GM18858 (cell line): ENCODE measurements around the gene SORT1.

Source experiments
- ATAC-seq: cut with Tn5 transposase; IDR thresholded peaks from one replicate; pipeline ENCODE4 v1.9.1; 2021; ENCODE audit not compliant: unreplicated experiment

SORT1 gene

GRCh38 chr1:109263597-109264378 lies 133.9 kb downstream of the SORT1 start:
- ATAC-seq = peak; percentile 47

DNA sequence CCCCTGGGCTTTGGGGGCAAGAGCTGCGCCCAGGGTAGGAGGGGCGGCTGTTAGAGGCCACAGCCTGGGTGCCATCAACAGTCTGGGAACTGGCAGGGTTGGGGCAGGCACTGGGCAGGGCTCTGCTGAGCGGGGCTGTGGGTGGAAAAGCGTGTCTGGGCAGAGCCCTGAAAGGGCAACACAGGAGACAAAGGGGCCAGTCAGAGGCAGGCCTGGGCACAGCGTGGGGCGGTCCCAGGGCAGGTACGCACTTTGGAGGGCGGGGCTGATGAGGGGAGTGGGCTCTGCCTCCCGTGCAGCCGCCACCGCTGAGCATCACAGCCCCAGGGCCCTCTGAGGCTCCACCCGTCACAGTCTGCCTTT lies 134.5 kb downstream of the SORT1 start:
- ATAC-seq = no peak

GRCh38 chr1:109262231-109263055 lies 135.3 kb downstream of the SORT1 start:
- ATAC-seq = no peak

GRCh38 chr1:109261578-109261977 lies 136.1 kb downstream of the SORT1 start:
- no peak for ATAC-seq

GRCh38 chr1:109261006-109261405 lies 136.7 kb downstream of the SORT1 start:
- ATAC-seq = no peak

- no peak for ATAC-seq
Observed at GRCh38 chr1:109259674-109260557, 137.8 kb downstream of the SORT1 start.
